IMR-90 (cell line): ENCODE measurements around the gene TDRD7. TPM values are rescaled to one million over a fixed set of nuclear protein-coding genes. Genes with fewer than 3 reads are reported as not detected.

Experiments
- ATAC-seq: fragments of 200-7000 bp; cut with Tn5 transposase; 2 replicates; pipeline ENCODE4 v1.9.1; 2020; ENCODE audit warnings: low read depth, mild to moderate bottlenecking, moderate library complexity
- BruUV-seq: library from RNA; stranded (reverse); fragments of 400-500 nt; replicated peaks from 2 replicates; lab custom pipeline; 2021; lab: Mats Ljungman, UMichigan
- CTCF ChIA-PET: fragments of 300-600 bp; formaldehyde crosslinking; extraction: SDS; loops from one replicate; lab custom pipeline; 2021; ENCODE audit warnings: antibody characterized with exemption; lab: Yijun Ruan, JAX
- POLR2A ChIA-PET: fragments of 300-600 bp; sonication (Branson Sonifier 250); formaldehyde crosslinking; loops from one replicate; lab custom pipeline; 2022; ENCODE audit warnings: antibody characterized with exemption; ENCODE audit not compliant: unreplicated experiment; lab: Charles Lee
- DNase-seq: peaks from one replicate; pipeline ENCODE4 v3.0.0; 2013
- H2AFZ ChIP-seq: replicated peaks from 2 replicates; pipeline ENCODE3; 2013; ENCODE audit warnings: low read length, mild to moderate bottlenecking; ENCODE audit not compliant: poor library complexity
- H2AK5ac ChIP-seq: 2 replicates; pipeline ENCODE4 v1.6.1; 2013; ENCODE audit warnings: low read depth, low read length, inconsistent platforms
- H2AK9ac ChIP-seq: replicated peaks from 2 replicates; pipeline ENCODE3; 2013; ENCODE audit warnings: mild to moderate bottlenecking, low read depth, low read length, moderate library complexity; ENCODE audit not compliant: poor library complexity
- H2BK120ac ChIP-seq: 2 replicates; pipeline ENCODE4 v1.6.1; 2013; ENCODE audit warnings: low read depth, low read length, inconsistent platforms
- H2BK15ac ChIP-seq: 3 replicates; pipeline ENCODE4 v1.6.1; 2013; ENCODE audit warnings: low read depth, low read length, inconsistent platforms
- H2BK20ac ChIP-seq: 2 replicates; pipeline ENCODE4 v1.6.1; 2013; ENCODE audit warnings: low read depth, mild to moderate bottlenecking, inconsistent platforms, low read length, moderate library complexity
- H2BK5ac ChIP-seq: 2 replicates; pipeline ENCODE4 v1.6.1; 2013; ENCODE audit warnings: mild to moderate bottlenecking, low read depth, low read length, inconsistent platforms; ENCODE audit not compliant: poor library complexity, severe bottlenecking
- H3K14ac ChIP-seq: replicated peaks from 2 replicates; pipeline ENCODE4 v1.6.1; 2013; ENCODE audit warnings: low read depth, low read length, inconsistent platforms
- H3K18ac ChIP-seq: 2 replicates; pipeline ENCODE4 v1.6.1; 2013; ENCODE audit warnings: low read depth, low read length, control low read depth
- H3K23ac ChIP-seq: 2 replicates; pipeline ENCODE4 v1.6.1; 2013; ENCODE audit warnings: low read depth, low read length, inconsistent platforms
- H3K27ac ChIP-seq: 2 replicates; pipeline ENCODE4 v1.5.1; 2013; ENCODE audit warnings: mild to moderate bottlenecking, control low read depth, low read length; ENCODE audit not compliant: insufficient read depth
- H3K27me3 ChIP-seq: 2 replicates; pipeline ENCODE4 v1.6.1; 2013; ENCODE audit warnings: low read length; ENCODE audit not compliant: control insufficient read depth, insufficient read depth
- H3K36me3 ChIP-seq: 2 replicates; pipeline ENCODE4 v1.6.1; 2013; ENCODE audit warnings: low read length, mixed read lengths; ENCODE audit not compliant: control insufficient read depth, insufficient read depth
- H3K4ac ChIP-seq: 2 replicates; pipeline ENCODE4 v1.6.1; 2013; ENCODE audit warnings: low read depth, low read length, inconsistent platforms
- H3K4me1 ChIP-seq: 2 replicates; pipeline ENCODE4 v1.6.1; 2013; ENCODE audit warnings: low read length, mixed read lengths; ENCODE audit not compliant: control insufficient read depth, insufficient read depth
- H3K4me2 ChIP-seq: 2 replicates; pipeline ENCODE4 v1.6.1; 2013; ENCODE audit warnings: low read depth, mild to moderate bottlenecking, control low read depth, low read length, moderate library complexity
- H3K4me3 ChIP-seq: 2 replicates; pipeline ENCODE4 v1.5.1; 2013; ENCODE audit warnings: low read depth, mild to moderate bottlenecking, control low read depth, low read length, moderate library complexity; ENCODE audit not compliant: insufficient read depth
- H3K56ac ChIP-seq: 2 replicates; pipeline ENCODE4 v1.6.1; 2013; ENCODE audit warnings: low read length, inconsistent platforms; ENCODE audit not compliant: insufficient read depth; ENCODE audit errors: extremely low read depth
- H3K79me1 ChIP-seq, 2 experiments: 2 replicates each; pipeline ENCODE4 v1.6.1; 2013; ENCODE audit warnings: low read length in 2 of 2, inconsistent platforms in 1 of 2, low read depth in 1 of 2
- H3K9ac ChIP-seq: 2 replicates; pipeline ENCODE4 v1.6.1; 2013; ENCODE audit warnings: low read depth, low read length, control low read depth
- H3K9me1 ChIP-seq: 2 replicates; pipeline ENCODE4 v1.6.1; 2013; ENCODE audit warnings: low read length, inconsistent platforms; ENCODE audit not compliant: insufficient read depth
- H3K9me3 ChIP-seq: 2 replicates; pipeline ENCODE4 v1.6.1; 2013; ENCODE audit warnings: low read length; ENCODE audit not compliant: control insufficient read depth, insufficient read depth
- H4K20me1 ChIP-seq: 2 replicates; pipeline ENCODE4 v1.6.1; 2013; ENCODE audit warnings: low read length, inconsistent platforms; ENCODE audit not compliant: insufficient read depth
- H4K5ac ChIP-seq: 2 replicates; pipeline ENCODE4 v1.6.1; 2013; ENCODE audit warnings: mild to moderate bottlenecking, low read depth, low read length, control low read depth
- H4K8ac ChIP-seq, 2 experiments: 2 replicates each; pipeline ENCODE4 v1.6.1; 2013; ENCODE audit warnings: low read depth in 2 of 2, low read length in 2 of 2, control low read depth in 1 of 2, inconsistent platforms in 1 of 2
- H4K91ac ChIP-seq: 2 replicates; pipeline ENCODE4 v1.6.1; 2013; ENCODE audit warnings: low read depth, low read length, inconsistent platforms; ENCODE audit not compliant: insufficient read depth
- BHLHE40 ChIP-seq: fragments of 150-350 bp; IDR thresholded peaks from 2 replicates; pipeline ENCODE4 v1.6.1; 2016; ENCODE audit warnings: mild to moderate bottlenecking, low read depth, low read length
- CEBPB ChIP-seq: IDR thresholded peaks from 2 replicates; pipeline ENCODE4 v1.6.1; 2012; ENCODE audit warnings: low read depth, low read length, improper control_type of control experiment
- CHD1 ChIP-seq: IDR thresholded peaks from 2 replicates; pipeline ENCODE4 v1.6.1; 2012; ENCODE audit warnings: low read depth, low read length, improper control_type of control experiment
- CTCF ChIP-seq: conservative IDR thresholded peaks from 2 replicates; pipeline ENCODE4 v1.5.1; 2012; ENCODE audit warnings: mild to moderate bottlenecking, low read depth, low read length, improper control_type of control experiment
- ELK1 ChIP-seq: fragments of 150-350 bp; IDR thresholded peaks from 2 replicates; pipeline ENCODE4 v1.6.1; 2016; ENCODE audit warnings: low read depth, mild to moderate bottlenecking, low read length, moderate library complexity, borderline replicate concordance
- FOS ChIP-seq: fragments of 150-350 bp; IDR thresholded peaks from 2 replicates; pipeline ENCODE4 v1.6.1; 2016; ENCODE audit warnings: low read depth, low read length
- MAFK ChIP-seq: IDR thresholded peaks from 2 replicates; pipeline ENCODE4 v1.6.1; 2012; ENCODE audit warnings: low read depth, low read length, improper control_type of control experiment
- MAZ ChIP-seq: IDR thresholded peaks from 2 replicates; pipeline ENCODE4 v1.6.1; 2012; ENCODE audit warnings: low read depth, mild to moderate bottlenecking, low read length, improper control_type of control experiment, moderate library complexity, borderline replicate concordance
- MXI1 ChIP-seq: IDR thresholded peaks from 2 replicates; pipeline ENCODE4 v1.6.1; 2012; ENCODE audit warnings: low read depth, mild to moderate bottlenecking, low read length, moderate library complexity, borderline replicate concordance
- NFE2L2 ChIP-seq: fragments of 150-350 bp; IDR thresholded peaks from 2 replicates; pipeline ENCODE4 v1.6.1; 2016; ENCODE audit warnings: low read depth, mild to moderate bottlenecking, low read length
- POLR2A ChIP-seq: IDR thresholded peaks from 2 replicates; pipeline ENCODE4 v1.6.1; 2012; ENCODE audit warnings: mild to moderate bottlenecking, low read depth, low read length
- RAD21 ChIP-seq: IDR thresholded peaks from 2 replicates; pipeline ENCODE4 v1.6.1; 2012; ENCODE audit warnings: low read length, improper control_type of control experiment
- RCOR1 ChIP-seq: IDR thresholded peaks from 2 replicates; pipeline ENCODE4 v1.6.1; 2012; ENCODE audit warnings: mild to moderate bottlenecking, low read length, improper control_type of control experiment; ENCODE audit not compliant: insufficient replicate concordance
- RFX5 ChIP-seq: IDR thresholded peaks from 2 replicates; pipeline ENCODE4 v1.8.0; 2012; ENCODE audit warnings: low read depth, mild to moderate bottlenecking, low read length, moderate library complexity
- SMC3 ChIP-seq: fragments of 150-350 bp; IDR thresholded peaks from 2 replicates; pipeline ENCODE4 v1.6.1; 2016; ENCODE audit warnings: low read depth, mild to moderate bottlenecking, antibody characterized with exemption, low read length, moderate library complexity
- WGBS, 2 experiments: methylation state at CpG; one replicate each; pipeline versions ENCODE4 v1.1.5 to v1.1.7; 2013; ENCODE audit warnings: missing lambda C conversion rate in 2 of 2; ENCODE audit not compliant: insufficient read length in 1 of 2; ENCODE audit errors: extremely low coverage in 2 of 2; 5-methylcytosine and 5-hydroxymethylcytosine counted together
- dilution Hi-C: fragments of 300-500 bp; cut with HindIII; formaldehyde crosslinking; loops from one replicate; pipeline ENCODE4 v1.14.3; 2018; ENCODE audit warnings: low sequenced_read_pairs; ENCODE audit not compliant: unreplicated experiment
- in situ Hi-C: fragments of 300-500 bp; cut with MboI; formaldehyde crosslinking; loops from 3 replicates; pipeline ENCODE4 v1.14.3; 2019; ENCODE audit warnings: low sequenced_read_pairs, inconsistent platforms, mixed read lengths
- intact Hi-C: fragments of 100-400 bp; cut with micrococcal nuclease; formaldehyde crosslinking; loops from 2 replicates; pipeline ENCODE4 v1.10.0; 2022
- polyA plus RNA-seq, 3 experiments: library from polyadenylated mRNA; depleted of rRNA; stranded (reverse); fragments of >200 nt; gene quantifications; 2 replicates each; pipeline ENCODE4 v1.2.3, GENCODE V29; 2012; ENCODE audit warnings: low replicate concordance in 1 of 3
- total RNA-seq: library from RNA; depleted of rRNA; stranded (reverse); fragments of >200 nt; gene quantifications from 2 replicates; pipeline ENCODE4 v1.2.3, GENCODE V29; 2012
- TF ChIP-seq, protein P1 (sequence below): fragments of 150-350 bp; IDR thresholded peaks from 2 replicates; pipeline ENCODE4 v1.6.1; 2017; ENCODE audit warnings: mild to moderate bottlenecking, antibody characterized with exemption, low read length, low read depth

Gene TDRD7
- total and polyA plus RNA-seq, 2 of the 4 experiments (the other 2 are of a cell fraction) = 4.4 to 9.7 TPM

- Histone ChIP-seq H2AK9ac (no peak overlapping the region), H3K14ac (no peak overlapping the region), H3K9me3 (no peaks in the 10 kb centered on the region; the same call in 1 of the 2 replicates), H3K27ac (no peak overlapping the region), H3K4ac (no peak overlapping the region), H2AFZ (no peak overlapping the region), H4K5ac (no peak overlapping the region), H3K9ac (no peak overlapping the region), H4K8ac (no peak overlapping the region), H3K4me2 (no peak overlapping the region), H2BK15ac (no peak overlapping the region), H2BK20ac (no peak overlapping the region; the same call in 1 of the 2 replicates), H3K36me3 (no peaks in the 10 kb centered on the region), H3K4me1 (peaks cover 12% of the 10 kb centered on the region), H2BK5ac (no peak overlapping the region), H3K79me1 (no peaks in the 10 kb centered on the region), H3K18ac (no peak overlapping the region), H2AK5ac (no peak overlapping the region), H3K4me3 (no peak overlapping the region), H4K20me1 (0 out of 2 replicates have a peak, but pooled peaks cover 6% of the 10 kb centered on the region), H3K27me3 (peaks cover 6% of the 10 kb centered on the region), H4K91ac (no peak overlapping the region), H3K56ac (no peak overlapping the region), H3K23ac (no peak overlapping the region), H3K9me1 (peaks cover 19% of the 10 kb centered on the region), H2BK120ac (no peak overlapping the region)
- no TSS peak for BruUV-seq
- dilution Hi-C loops (no loop called here), intact Hi-C loops (no loop called here), in situ Hi-C loops (no loop called here)
- DNase-seq (no peak), ATAC-seq (no peak)
- TF ChIP-seq RAD21 (no peak), CEBPB (no peak), POLR2A (no peak), NFE2L2 (no peak), SMC3 (no peak), RFX5 (no peak), CTCF (no peak), BHLHE40 (no peak), RCOR1 (no peak), MXI1 (no peak), ELK1 (no peak), CHD1 (no peak), FOS (no peak), MAFK (no peak), MAZ (no peak)
- TF ChIP-seq, protein P1, sequence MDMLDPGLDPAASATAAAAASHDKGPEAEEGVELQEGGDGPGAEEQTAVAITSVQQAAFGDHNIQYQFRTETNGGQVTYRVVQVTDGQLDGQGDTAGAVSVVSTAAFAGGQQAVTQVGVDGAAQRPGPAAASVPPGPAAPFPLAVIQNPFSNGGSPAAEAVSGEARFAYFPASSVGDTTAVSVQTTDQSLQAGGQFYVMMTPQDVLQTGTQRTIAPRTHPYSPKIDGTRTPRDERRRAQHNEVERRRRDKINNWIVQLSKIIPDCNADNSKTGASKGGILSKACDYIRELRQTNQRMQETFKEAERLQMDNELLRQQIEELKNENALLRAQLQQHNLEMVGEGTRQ = no peak
- WGBS, 2 experiments = 90% methylated on average over 2 of the region's 8 CpGs; no CpG with 5 or more reads in 1 of the 2 experiments
- CTCF ChIA-PET = interaction anchor here (0.7 to 1.1 kb wide), 2 partner anchors 12 to 13 kb away, joined by 3 read pairs; no protein-coding TSS in a partner anchor
- POLR2A ChIA-PET = no interaction called here
Measured at GRCh38 chr9:97516111-97516510, 104.2 kb downstream of the TDRD7 start.
